Esophagus muscularis mucosa (tissue), 4 donors: ENCODE results near the gene TRPC4AP. TPM values are rescaled to one million over a fixed set of nuclear protein-coding genes. Genes with fewer than 3 reads are reported as not detected.

Experiments used
- DNase-seq: peaks from one replicate; pipeline ENCODE4 v3.0.0-alpha.2; 2017; ENCODE audit errors: extremely low spot score
- H3K27ac ChIP-seq, 4 donors: fragments of 200-600 bp; sonication (generic); replicated peaks in 1 of 4; 1 replicate in 3 of 4; 2 replicates in 1 of 4; pipeline ENCODE4 v1.5.1; 2016 to 2019; ENCODE audit warnings: mild to moderate bottlenecking in 1 of 4
- H3K27me3 ChIP-seq, 4 donors: fragments of 200-600 bp; sonication (generic); one replicate each; pipeline versions ENCODE4 v1.5.1 to v1.6.0; 2016 to 2019
- H3K36me3 ChIP-seq, 4 donors: fragments of 200-600 bp; sonication (generic); one replicate each; pipeline ENCODE4 v1.5.1; 2016 to 2019
- H3K4me1 ChIP-seq, 4 donors: fragments of 200-600 bp; sonication (generic); one replicate each; pipeline ENCODE4 v1.5.1; 2016 to 2019
- H3K4me3 ChIP-seq, 4 donors: fragments of 200-600 bp; sonication (generic); 1 replicate in 2 of 4; 2 replicates in 2 of 4; pipeline ENCODE4 v1.5.1; 2016 to 2019; ENCODE audit warnings: mild to moderate bottlenecking in 4 of 4, moderate library complexity in 1 of 4
- H3K9me3 ChIP-seq, 4 donors: fragments of 200-600 bp; sonication (generic); 1 replicate in 3 of 4; 2 replicates in 1 of 4; pipeline ENCODE4 v1.5.1; 2016 to 2019
- EP300 ChIP-seq: sonication (generic); formaldehyde crosslinking; IDR thresholded peaks from one replicate; pipeline ENCODE4 v1.6.1; 2017; ENCODE audit warnings: antibody characterized with exemption
- POLR2A ChIP-seq: fragments of 450-650 bp; IDR thresholded peaks from one replicate; pipeline ENCODE4 v1.6.1; 2017; ENCODE audit warnings: antibody characterized with exemption, moderate library complexity, mild to moderate bottlenecking, low read depth
- POLR2AphosphoS5 ChIP-seq, 2 donors: sonication (generic); formaldehyde crosslinking; IDR thresholded peaks; one replicate each; pipeline ENCODE4 v1.6.1; 2017; ENCODE audit warnings: antibody characterized with exemption in 2 of 2
- WGBS: methylation state at CpG from one replicate; pipeline ENCODE4 v1.1.5; 2018; 5-methylcytosine and 5-hydroxymethylcytosine counted together
- intact Hi-C: fragments of 100-400 bp; cut with DNase I; formaldehyde crosslinking; loops from one replicate; pipeline ENCODE4 v1.15.1; 2023
- total RNA-seq, 4 donors: library from RNA; depleted of rRNA; stranded (reverse); fragments of >200 nt; gene quantifications; one replicate each; pipeline versions ENCODE4 v1.1.0 to v1.2.1, GENCODE V29; 2016
- TF ChIP-seq, protein P1 (sequence below), 3 experiments: fragments of 200-600 bp in 2 of 3; fragments of 450-650 bp in 1 of 3; sonication (generic) in 2 of 3; IDR thresholded peaks; one replicate each; pipeline ENCODE4 v1.5.1; 2017 to 2019; ENCODE audit warnings: antibody characterized with exemption in 3 of 3, mild to moderate bottlenecking in 2 of 3, moderate library complexity in 1 of 3

The TRPC4AP gene
- total RNA-seq, 4 donors from 2014 or later = 44.1 to 58.2 (median 52.1) TPM

DNA sequence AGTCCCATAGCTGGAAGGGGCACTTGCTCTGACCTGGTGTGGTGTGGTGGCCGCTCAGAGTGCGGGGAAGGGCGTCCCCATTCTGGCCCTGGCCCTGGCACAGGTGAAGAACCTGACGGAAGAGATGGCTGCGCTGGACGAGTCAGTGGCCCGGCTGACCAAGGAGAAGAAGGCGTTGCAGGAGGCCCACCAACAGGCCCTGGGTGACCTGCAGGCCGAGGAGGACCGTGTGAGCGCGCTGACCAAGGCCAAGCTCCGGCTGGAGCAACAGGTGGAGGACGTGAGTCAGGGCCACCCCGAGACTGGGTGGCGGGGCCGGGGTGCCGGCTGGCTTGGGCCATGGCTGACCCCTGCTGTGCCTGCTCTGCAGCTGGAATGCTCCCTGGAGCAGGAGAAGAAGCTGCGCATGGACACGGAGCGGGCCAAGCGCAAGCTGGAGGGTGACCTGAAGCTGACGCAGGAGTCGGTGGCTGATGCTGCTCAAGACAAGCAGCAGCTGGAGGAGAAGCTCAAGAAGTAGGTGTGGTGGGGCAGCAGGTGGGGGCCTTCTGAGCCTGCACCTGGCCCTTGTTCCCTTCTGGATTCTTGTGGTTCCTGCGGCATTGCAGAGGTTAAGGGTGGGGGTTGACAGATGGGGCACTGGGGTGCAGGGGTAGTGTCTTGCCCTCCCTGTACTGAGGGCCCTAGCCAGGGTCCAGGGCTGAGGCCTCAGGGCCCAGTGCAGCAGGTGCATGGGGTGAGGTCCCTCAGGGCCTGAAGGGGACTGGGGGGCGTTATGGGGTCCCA lies 96.2 kb downstream of the TRPC4AP start:
- TF ChIP-seq POLR2A (no peak), POLR2AphosphoS5 (IDR thresholded peaks at IDR 0.05) (no peak), EP300 (no peak)
- TF ChIP-seq, protein P1, sequence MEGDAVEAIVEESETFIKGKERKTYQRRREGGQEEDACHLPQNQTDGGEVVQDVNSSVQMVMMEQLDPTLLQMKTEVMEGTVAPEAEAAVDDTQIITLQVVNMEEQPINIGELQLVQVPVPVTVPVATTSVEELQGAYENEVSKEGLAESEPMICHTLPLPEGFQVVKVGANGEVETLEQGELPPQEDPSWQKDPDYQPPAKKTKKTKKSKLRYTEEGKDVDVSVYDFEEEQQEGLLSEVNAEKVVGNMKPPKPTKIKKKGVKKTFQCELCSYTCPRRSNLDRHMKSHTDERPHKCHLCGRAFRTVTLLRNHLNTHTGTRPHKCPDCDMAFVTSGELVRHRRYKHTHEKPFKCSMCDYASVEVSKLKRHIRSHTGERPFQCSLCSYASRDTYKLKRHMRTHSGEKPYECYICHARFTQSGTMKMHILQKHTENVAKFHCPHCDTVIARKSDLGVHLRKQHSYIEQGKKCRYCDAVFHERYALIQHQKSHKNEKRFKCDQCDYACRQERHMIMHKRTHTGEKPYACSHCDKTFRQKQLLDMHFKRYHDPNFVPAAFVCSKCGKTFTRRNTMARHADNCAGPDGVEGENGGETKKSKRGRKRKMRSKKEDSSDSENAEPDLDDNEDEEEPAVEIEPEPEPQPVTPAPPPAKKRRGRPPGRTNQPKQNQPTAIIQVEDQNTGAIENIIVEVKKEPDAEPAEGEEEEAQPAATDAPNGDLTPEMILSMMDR (IDR thresholded peaks at IDR 0.05) = no peak
- Histone ChIP-seq H3K27ac (no peak overlapping the region), H3K9me3 (no peaks in the 10 kb centered on the region), H3K4me3 (no peak overlapping the region), H3K36me3 (peaks cover 36 to 97% (median 83%) of the 10 kb centered on the region in 4 donors), H3K4me1 (peaks cover 0 to 15% (median 12%) of the 10 kb centered on the region in 4 donors), H3K27me3 (no peaks in the 10 kb centered on the region)
- no peak for DNase-seq
- intact Hi-C loops = no loop called here
- WGBS = 95% methylated on average over 16 of the region's 26 CpGs

DNA sequence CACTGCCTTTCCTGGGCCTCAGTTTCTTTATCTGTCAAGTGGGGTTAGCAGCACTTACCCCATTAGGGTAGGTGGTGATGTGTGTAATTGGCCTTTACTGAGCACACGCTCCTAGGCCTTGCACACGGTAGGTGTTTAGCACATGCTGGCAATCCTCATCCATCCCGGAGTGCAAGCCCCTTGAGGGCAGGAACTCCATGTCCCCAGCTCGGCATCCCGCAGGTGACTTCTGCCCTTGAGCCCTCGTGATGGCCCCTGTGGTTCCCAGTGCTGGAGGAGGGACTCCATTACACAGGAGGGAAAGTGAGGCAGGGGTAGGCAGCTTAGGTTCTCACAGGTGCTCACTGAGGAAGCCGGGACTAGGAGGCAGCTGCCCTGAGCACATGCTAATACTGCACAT lies 96.9 kb downstream of the TRPC4AP start:
- H3K27ac ChIP-seq = no peak overlapping the region
- DNase-seq = no peak
- H3K4me3 ChIP-seq = no peak overlapping the region
- intact Hi-C loops = no loop called here
- peaks cover 0 to 15% (median 12%) of the 10 kb centered on the region in 4 donors for H3K4me1 ChIP-seq
- H3K36me3 ChIP-seq = peaks cover 28 to 97% (median 76%) of the 10 kb centered on the region in 4 donors
- TF ChIP-seq, protein P1 (IDR thresholded peaks at IDR 0.05) = no peak
- no peak for TF ChIP-seq POLR2AphosphoS5 (IDR thresholded peaks at IDR 0.05)
- no peak for TF ChIP-seq POLR2A
- TF ChIP-seq EP300 = no peak
- WGBS = 96% methylated on average over 7 of the region's 7 CpGs
- H3K9me3 ChIP-seq = no peaks in the 10 kb centered on the region
- no peaks in the 10 kb centered on the region for H3K27me3 ChIP-seq

DNA sequence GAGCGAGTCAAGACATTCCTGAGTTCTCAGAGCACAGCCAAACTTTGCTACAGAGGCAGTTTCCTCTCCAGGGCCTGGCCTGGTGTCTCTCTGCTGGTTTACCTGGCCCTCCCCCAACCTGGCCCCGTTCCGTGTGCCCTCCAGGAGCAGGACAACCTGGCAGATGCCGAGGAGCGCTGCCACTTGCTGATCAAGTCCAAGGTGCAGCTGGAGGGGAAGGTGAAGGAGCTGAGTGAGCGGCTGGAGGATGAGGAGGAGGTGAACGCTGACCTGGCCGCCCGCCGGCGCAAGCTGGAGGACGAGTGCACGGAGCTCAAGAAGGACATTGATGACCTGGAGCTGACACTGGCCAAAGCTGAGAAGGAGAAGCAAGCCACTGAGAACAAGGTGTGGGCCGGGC lies 97.4 kb downstream of the TRPC4AP start:
- Histone ChIP-seq H3K36me3 (peaks cover 23 to 97% (median 71%) of the 10 kb centered on the region in 4 donors), H3K27ac (no peak overlapping the region), H3K4me1 (peaks cover 0 to 15% (median 12%) of the 10 kb centered on the region in 4 donors), H3K4me3 (no peak overlapping the region), H3K27me3 (no peaks in the 10 kb centered on the region), H3K9me3 (no peaks in the 10 kb centered on the region)
- 93% methylated on average over 14 of the region's 14 CpGs for WGBS
- no peak for TF ChIP-seq POLR2AphosphoS5 (IDR thresholded peaks at IDR 0.05)
- TF ChIP-seq, protein P1 (IDR thresholded peaks at IDR 0.05) = no peak
- TF ChIP-seq EP300 = no peak
- TF ChIP-seq POLR2A = no peak
- intact Hi-C loops = no loop called here
- no peak for DNase-seq

- Histone ChIP-seq H3K27me3 (no peaks in the 10 kb centered on the region), H3K4me3 (no peak overlapping the region), H3K9me3 (no peaks in the 10 kb centered on the region), H3K27ac (no peak overlapping the region), H3K4me1 (peaks cover 0 to 15% (median 12%) of the 10 kb centered on the region in 4 donors), H3K36me3 (peaks cover 19 to 97% (median 65%) of the 10 kb centered on the region in 4 donors)
- intact Hi-C loops = no loop called here
- TF ChIP-seq POLR2AphosphoS5 (IDR thresholded peaks at IDR 0.05) = no peak
- no peak for TF ChIP-seq EP300
- TF ChIP-seq, protein P1 (IDR thresholded peaks at IDR 0.05) = no peak
- TF ChIP-seq POLR2A = no peak
- 96% methylated on average over 12 of the region's 14 CpGs for WGBS
- DNase-seq = no peak
Observed at GRCh38 chr20:34994509-34995131, 98.0 kb downstream of the TRPC4AP start.
